ENCODE measurements around the gene TNS1. TPM values are rescaled to one million over a fixed set of nuclear protein-coding genes. Genes with fewer than 3 reads are reported as not detected.

TNS1 gene
- total RNA-seq, 4 donors from 2014 or later = 169 to 316 (median 229) TPM

DNA sequence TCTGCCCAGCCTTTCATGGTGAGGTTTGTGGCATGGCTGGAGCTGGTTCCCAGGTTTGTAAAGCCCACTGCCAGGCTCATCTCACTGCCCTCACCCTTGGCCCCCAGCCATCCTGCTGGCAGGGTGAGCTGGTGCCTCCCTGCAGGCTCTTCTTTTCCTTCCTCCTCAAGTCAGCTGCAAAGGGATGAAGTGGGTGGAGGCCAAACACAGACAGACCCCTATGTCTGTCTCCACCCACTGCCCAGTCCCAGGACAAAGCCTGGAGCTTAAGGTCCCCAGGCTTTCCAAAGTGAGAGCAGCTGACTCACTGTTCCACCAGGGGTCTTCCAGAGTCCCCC lies 92.0 kb downstream of the TNS1 start:
- TF ChIP-seq POLR2A (IDR thresholded peaks at IDR 0.05) = no peak
- TF ChIP-seq, protein P1, sequence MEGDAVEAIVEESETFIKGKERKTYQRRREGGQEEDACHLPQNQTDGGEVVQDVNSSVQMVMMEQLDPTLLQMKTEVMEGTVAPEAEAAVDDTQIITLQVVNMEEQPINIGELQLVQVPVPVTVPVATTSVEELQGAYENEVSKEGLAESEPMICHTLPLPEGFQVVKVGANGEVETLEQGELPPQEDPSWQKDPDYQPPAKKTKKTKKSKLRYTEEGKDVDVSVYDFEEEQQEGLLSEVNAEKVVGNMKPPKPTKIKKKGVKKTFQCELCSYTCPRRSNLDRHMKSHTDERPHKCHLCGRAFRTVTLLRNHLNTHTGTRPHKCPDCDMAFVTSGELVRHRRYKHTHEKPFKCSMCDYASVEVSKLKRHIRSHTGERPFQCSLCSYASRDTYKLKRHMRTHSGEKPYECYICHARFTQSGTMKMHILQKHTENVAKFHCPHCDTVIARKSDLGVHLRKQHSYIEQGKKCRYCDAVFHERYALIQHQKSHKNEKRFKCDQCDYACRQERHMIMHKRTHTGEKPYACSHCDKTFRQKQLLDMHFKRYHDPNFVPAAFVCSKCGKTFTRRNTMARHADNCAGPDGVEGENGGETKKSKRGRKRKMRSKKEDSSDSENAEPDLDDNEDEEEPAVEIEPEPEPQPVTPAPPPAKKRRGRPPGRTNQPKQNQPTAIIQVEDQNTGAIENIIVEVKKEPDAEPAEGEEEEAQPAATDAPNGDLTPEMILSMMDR (IDR thresholded peaks at IDR 0.05) = no peak
- DNase-seq = no peak
- Histone ChIP-seq H3K27me3 (no peaks in the 10 kb centered on the region), H3K27ac (peak overlapping the region; percentile 96 to 100 (median 98)), H3K4me3 (replicated peaks in 1 of 3) (no peak overlapping the region), H3K36me3 (peaks cover 3 to 9% of the 10 kb centered on the region in 2 donors), H3K9me3 (no peaks in the 10 kb centered on the region), H3K4me1 (peaks cover 73 to 97% of the 10 kb centered on the region in 2 donors)
- intact Hi-C loops (cut with DNase I) = no loop called here

DNA sequence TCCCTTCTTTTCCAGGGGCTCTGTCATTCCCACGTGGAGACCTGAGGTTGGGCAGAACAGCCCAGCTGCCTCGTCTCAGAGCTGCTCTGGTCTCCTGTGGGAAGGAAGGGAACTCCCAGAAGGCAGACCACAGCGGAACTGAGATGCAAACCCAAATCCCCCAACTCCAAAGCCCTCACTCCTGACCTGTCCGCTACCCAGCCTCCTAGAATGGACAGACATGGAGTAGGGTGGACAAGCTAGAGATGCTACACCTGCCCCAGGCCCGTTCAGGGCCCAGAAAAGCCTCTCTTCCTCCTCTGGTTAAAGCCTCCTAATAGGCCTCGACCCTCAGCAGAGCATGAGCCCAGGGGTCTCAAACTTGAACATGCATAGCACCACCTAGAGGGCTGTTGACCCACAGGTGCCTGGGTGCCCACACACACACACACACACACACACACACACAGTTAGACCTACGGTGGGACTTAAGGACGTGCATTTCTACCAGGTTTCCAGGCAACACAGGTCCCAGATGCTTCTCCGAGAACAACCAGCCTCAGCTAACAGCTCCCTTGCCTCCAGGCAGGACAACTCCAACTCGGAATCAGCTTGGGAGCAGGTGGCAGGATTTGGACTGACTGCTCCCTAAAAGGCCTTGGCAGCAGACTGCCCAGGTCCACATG lies 93.5 kb downstream of the TNS1 start:
- Histone ChIP-seq H3K27me3 (no peaks in the 10 kb centered on the region), H3K27ac (peak overlapping the region; percentile 96 to 100 (median 98)), H3K4me1 (peaks cover 79 to 100% of the 10 kb centered on the region in 2 donors), H3K36me3 (peaks cover 0 to 4% of the 10 kb centered on the region in 2 donors), H3K4me3 (replicated peaks in 1 of 3) (no peak overlapping the region), H3K9me3 (no peaks in the 10 kb centered on the region)
- intact Hi-C loops (cut with DNase I) = no loop called here
- WGBS, 2 donors = 68 to 78% methylated on average over 7 to 9 of the region's 10 CpGs
- TF ChIP-seq, protein P1 (IDR thresholded peaks at IDR 0.05) = no peak
- no peak for TF ChIP-seq POLR2A (IDR thresholded peaks at IDR 0.05)
- DNase-seq = no peak

DNA sequence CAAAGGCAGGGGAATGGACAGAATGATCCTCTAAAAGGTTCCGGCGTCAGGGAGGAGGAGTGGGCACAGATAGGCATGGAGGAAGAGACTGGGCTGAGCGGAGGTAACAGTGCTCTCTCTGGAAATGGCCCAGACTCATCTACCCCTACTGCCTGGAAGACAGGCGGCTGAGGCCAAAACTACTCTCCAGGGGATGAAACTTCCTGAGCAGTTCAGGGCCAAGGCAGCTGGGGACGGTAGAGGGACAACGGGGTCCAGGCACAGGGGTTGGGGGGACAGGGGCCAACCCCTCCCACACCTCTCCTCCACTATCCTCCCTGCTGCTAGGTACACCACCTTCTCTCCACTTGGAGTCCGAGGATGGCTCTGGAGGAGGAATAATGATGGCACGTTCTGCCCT lies 94.3 kb downstream of the TNS1 start:
- Histone ChIP-seq H3K4me1 (peaks cover 79 to 100% of the 10 kb centered on the region in 2 donors), H3K9me3 (no peaks in the 10 kb centered on the region), H3K36me3 (peaks cover 0 to 4% of the 10 kb centered on the region in 2 donors), H3K4me3 (replicated peaks in 1 of 3) (no peak overlapping the region), H3K27me3 (no peaks in the 10 kb centered on the region), H3K27ac (peak overlapping the region; percentile 96 to 100 (median 98))
- WGBS, 2 donors = 79 to 84% methylated on average over 7 to 8 of the region's 8 CpGs
- intact Hi-C loops (cut with DNase I) = no loop called here
- TF ChIP-seq, protein P1 (IDR thresholded peaks at IDR 0.05) = no peak
- no peak for TF ChIP-seq POLR2A (IDR thresholded peaks at IDR 0.05)
- DNase-seq = no peak

DNA sequence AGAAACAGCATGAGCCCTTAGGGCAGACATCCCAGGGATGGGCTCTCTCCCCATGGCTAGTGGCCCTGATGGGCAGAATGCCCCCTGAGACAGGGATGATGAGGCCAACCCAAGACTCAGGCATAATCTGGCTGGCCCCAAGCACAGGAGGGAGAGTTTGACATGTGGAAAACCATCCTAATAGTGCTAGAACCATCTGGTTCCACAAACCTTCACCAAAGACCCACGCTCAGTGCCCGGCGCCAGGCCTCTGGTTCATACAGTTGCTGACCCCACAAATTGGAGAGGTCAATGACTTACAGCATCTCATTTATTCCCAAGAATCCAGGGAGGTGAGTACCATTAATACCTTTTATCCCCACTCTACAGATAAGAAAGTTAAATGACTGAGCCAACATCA lies 95.5 kb downstream of the TNS1 start:
- no peak overlapping the region for H3K4me3 ChIP-seq (replicated peaks in 1 of 3)
- H3K27me3 ChIP-seq = no peaks in the 10 kb centered on the region
- 97 to 100% methylated on average over 3 of the region's 3 CpGs for WGBS, 2 donors
- intact Hi-C loops (cut with DNase I) = no loop called here
- H3K9me3 ChIP-seq = no peaks in the 10 kb centered on the region
- no peak for DNase-seq
- TF ChIP-seq, protein P1 (IDR thresholded peaks at IDR 0.05) = no peak
- TF ChIP-seq POLR2A (IDR thresholded peaks at IDR 0.05) = no peak
- H3K4me1 ChIP-seq = peaks cover 79 to 100% of the 10 kb centered on the region in 2 donors
- peaks cover 0 to 4% of the 10 kb centered on the region in 2 donors for H3K36me3 ChIP-seq
- peak overlapping the region; percentile 96 to 100 (median 98) for H3K27ac ChIP-seq

DNA sequence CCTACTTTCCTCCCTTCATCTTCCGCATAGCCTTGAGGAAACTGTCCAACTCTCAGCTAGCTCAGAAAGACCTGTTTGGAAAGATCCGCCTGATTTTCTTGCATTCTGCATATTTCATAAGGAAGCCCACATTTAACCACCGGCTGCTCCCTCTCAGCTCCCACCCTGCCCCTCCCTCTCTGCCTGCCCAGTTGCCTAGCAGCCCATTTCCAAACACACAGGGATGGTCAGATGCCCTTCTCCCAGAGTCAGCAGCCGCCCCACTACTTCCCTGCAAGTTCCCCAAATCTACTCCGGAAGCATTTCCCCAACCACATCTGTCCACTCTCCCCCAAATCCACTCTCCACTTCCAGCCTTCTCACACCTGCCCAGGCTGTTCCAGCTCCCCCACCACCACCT lies 96.0 kb downstream of the TNS1 start:
- no peak for DNase-seq
- Histone ChIP-seq H3K36me3 (peaks cover 0 to 4% of the 10 kb centered on the region in 2 donors), H3K27ac (peak overlapping the region; percentile 96 to 100 (median 98)), H3K27me3 (no peaks in the 10 kb centered on the region), H3K9me3 (no peaks in the 10 kb centered on the region), H3K4me1 (peaks cover 79 to 100% of the 10 kb centered on the region in 2 donors), H3K4me3 (replicated peaks in 1 of 3) (no peak overlapping the region)
- intact Hi-C loops (cut with DNase I) = no loop called here
- TF ChIP-seq, protein P1 (IDR thresholded peaks at IDR 0.05) = no peak
- TF ChIP-seq POLR2A (IDR thresholded peaks at IDR 0.05) = no peak
- 46 to 73% methylated on average over 5 of the region's 5 CpGs for WGBS, 2 donors

Data from thyroid gland (tissue), 4 donors.